Neural progenitor cell (in vitro differentiated cells): Measurements from ENCODE around the gene ABLIM2. TPM values are rescaled to one million over a fixed set of nuclear protein-coding genes. Genes with fewer than 3 reads are reported as not detected.

Source experiments
- DNase-seq: peaks from one replicate; pipeline ENCODE4 v3.0.0-alpha.2; 2016; ENCODE audit warnings: low spot score
- H2AFZ ChIP-seq: fragments of 200-600 bp; sonication (generic); replicated peaks from 2 replicates; pipeline ENCODE4 v1.6.1; 2016; ENCODE audit warnings: antibody characterized with exemption
- H3F3A ChIP-seq: fragments of 200-600 bp; sonication (generic); 2 replicates; pipeline ENCODE4 v1.6.1; 2016; ENCODE audit warnings: antibody characterized with exemption, low read depth
- H3K27ac ChIP-seq: fragments of 200-600 bp; sonication (generic); 2 replicates; pipeline ENCODE4 v1.5.1; 2016; ENCODE audit warnings: mild to moderate bottlenecking
- H3K27me3 ChIP-seq: fragments of 200-600 bp; sonication (generic); 2 replicates; pipeline ENCODE4 v1.6.1; 2016; ENCODE audit warnings: mild to moderate bottlenecking, moderate library complexity
- H3K36me3 ChIP-seq: fragments of 200-600 bp; sonication (generic); 2 replicates; pipeline ENCODE4 v1.5.1; 2016
- H3K4me1 ChIP-seq: fragments of 200-600 bp; sonication (generic); 2 replicates; pipeline ENCODE4 v1.6.1; 2016; ENCODE audit warnings: mixed run types
- H3K4me2 ChIP-seq: fragments of 200-600 bp; sonication (generic); 2 replicates; pipeline ENCODE4 v1.6.1; 2016
- H3K4me3 ChIP-seq: fragments of 200-600 bp; sonication (generic); 2 replicates; pipeline ENCODE4 v1.5.1; 2016
- H3K79me2 ChIP-seq: fragments of 200-600 bp; sonication (generic); 2 replicates; pipeline ENCODE4 v1.6.1; 2016; ENCODE audit warnings: low read depth
- H3K9ac ChIP-seq: fragments of 200-600 bp; sonication (generic); 2 replicates; pipeline ENCODE4 v1.6.1; 2016
- H3K9me3 ChIP-seq: fragments of 200-600 bp; sonication (generic); 2 replicates; pipeline ENCODE4 v1.5.1; 2016; ENCODE audit warnings: low read depth
- H4K20me1 ChIP-seq: fragments of 200-600 bp; sonication (generic); 2 replicates; pipeline ENCODE4 v1.6.1; 2016; ENCODE audit warnings: low read depth
- H3K27ac Mint-ChIP-seq: 3 replicates; pipeline ENCODE4 v1.8.0; 2021; ENCODE audit warnings: mixed read lengths
- H3K27me3 Mint-ChIP-seq: 2 replicates; pipeline ENCODE4 v1.8.0; 2022; ENCODE audit warnings: low read depth, mild to moderate bottlenecking, inconsistent platforms, moderate library complexity, mixed read lengths; ENCODE audit not compliant: insufficient read depth
- H3K36me3 Mint-ChIP-seq: 3 replicates; pipeline ENCODE4 v1.8.0; 2021; ENCODE audit warnings: mixed read lengths
- H3K4me1 Mint-ChIP-seq: 3 replicates; pipeline ENCODE4 v1.8.0; 2021; ENCODE audit warnings: mixed read lengths
- H3K4me3 Mint-ChIP-seq: 3 replicates; pipeline ENCODE4 v1.8.0; 2021; ENCODE audit warnings: mild to moderate bottlenecking, moderate library complexity, mixed read lengths
- H3K9me3 Mint-ChIP-seq: 3 replicates; pipeline ENCODE4 v1.8.0; 2020; ENCODE audit warnings: mixed read lengths
- CTCF ChIP-seq: fragments of 200-600 bp; sonication (generic); IDR thresholded peaks from 2 replicates; pipeline ENCODE4 v1.5.1; 2017; ENCODE audit warnings: antibody characterized with exemption, mild to moderate bottlenecking
- EZH2 ChIP-seq: fragments of 200-600 bp; sonication (generic); IDR thresholded peaks from 2 replicates; pipeline ENCODE4 v1.6.1; 2017; ENCODE audit warnings: antibody characterized with exemption, mild to moderate bottlenecking, moderate library complexity
- EZH2phosphoT487 ChIP-seq: fragments of 200-600 bp; sonication (generic); IDR thresholded peaks from 2 replicates; pipeline ENCODE4 v1.6.1; 2017; ENCODE audit warnings: antibody characterized with exemption
- total RNA-seq: library from RNA; depleted of rRNA; stranded (reverse); fragments of >200 nt; gene quantifications from 2 replicates; pipeline ENCODE4 v1.2.3, GENCODE V29; 2015; ENCODE audit warnings: low replicate concordance

ABLIM2 gene
- total RNA-seq, 1 donor from 2014 or later, result 0.24 TPM

- no peaks in the 10 kb centered on the region for H3K4me1 ChIP-seq
- Mint-ChIP-seq H3K27ac (no peak overlapping the region), H3K27me3 (peaks cover 5% of the 10 kb centered on the region), H3K9me3 (peaks cover 3% of the 10 kb centered on the region), H3K36me3 (no peaks in the 10 kb centered on the region), H3K4me3 (no peak overlapping the region), H3K4me1 (peaks cover 11% of the 10 kb centered on the region)
- no peak overlapping the region for H2AFZ ChIP-seq
- H3K4me3 ChIP-seq, result no peak overlapping the region
- no peak overlapping the region for H3K27ac ChIP-seq
- no peak overlapping the region for H3K9ac ChIP-seq
- H4K20me1 ChIP-seq, result no peaks in the 10 kb centered on the region
- H3K4me2 ChIP-seq, result no peak overlapping the region
- no peaks in the 10 kb centered on the region for H3K27me3 ChIP-seq
- no peaks in the 10 kb centered on the region for H3K36me3 ChIP-seq
- peaks cover 8% of the 10 kb centered on the region for H3F3A ChIP-seq
- TF ChIP-seq EZH2phosphoT487 (no peak), CTCF (no peak), EZH2 (no peak)
- no peak for DNase-seq
- no peaks in the 10 kb centered on the region for H3K79me2 ChIP-seq
- H3K9me3 ChIP-seq, result no peaks in the 10 kb centered on the region
These were observed 20.5 kb upstream of the ABLIM2 start for GRCh38 chr4:8179074-8179473.

GRCh38 chr4:8177956-8178355 lies 19.3 kb upstream of the ABLIM2 start:
- H3K27ac ChIP-seq, result no peak overlapping the region
- Mint-ChIP-seq H3K27me3 (peaks cover 5% of the 10 kb centered on the region), H3K4me3 (no peak overlapping the region), H3K4me1 (peaks cover 7% of the 10 kb centered on the region), H3K36me3 (no peaks in the 10 kb centered on the region), H3K27ac (no peak overlapping the region), H3K9me3 (peaks cover 3% of the 10 kb centered on the region)
- no peak overlapping the region for H3K4me3 ChIP-seq
- no peaks in the 10 kb centered on the region for H3K9me3 ChIP-seq
- TF ChIP-seq CTCF, result no peak
- TF ChIP-seq EZH2phosphoT487, result no peak
- TF ChIP-seq EZH2, result no peak
- no peak overlapping the region for H3K9ac ChIP-seq
- H4K20me1 ChIP-seq, result no peaks in the 10 kb centered on the region
- H3K36me3 ChIP-seq, result no peaks in the 10 kb centered on the region
- peaks cover 8% of the 10 kb centered on the region for H3F3A ChIP-seq
- H2AFZ ChIP-seq, result no peak overlapping the region
- H3K4me2 ChIP-seq, result no peak overlapping the region
- DNase-seq, result no peak
- H3K79me2 ChIP-seq, result no peaks in the 10 kb centered on the region
- H3K27me3 ChIP-seq, result no peaks in the 10 kb centered on the region
- no peaks in the 10 kb centered on the region for H3K4me1 ChIP-seq

DNA sequence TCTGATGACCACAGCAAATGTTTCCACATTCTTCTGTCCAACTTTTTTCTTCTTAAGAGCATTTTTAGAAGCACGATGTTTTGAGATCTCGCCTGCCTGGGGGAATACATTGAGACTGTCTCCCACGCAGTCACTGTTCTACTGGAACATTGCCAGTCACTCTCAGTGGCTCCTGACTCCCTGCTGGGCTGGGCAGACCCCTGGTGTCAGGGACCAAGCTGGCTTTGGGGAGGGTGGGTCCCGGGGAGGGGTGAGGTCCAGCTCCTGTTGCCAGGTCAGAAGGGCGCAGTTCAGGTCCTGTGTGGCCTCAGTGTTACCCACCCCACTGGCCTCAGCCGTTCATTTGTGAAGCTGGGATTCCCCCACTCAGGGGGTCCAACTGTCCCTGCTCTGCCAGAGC lies 18.9 kb upstream of the ABLIM2 start:
- Histone ChIP-seq H3K9ac (no peak overlapping the region), H3K27me3 (no peaks in the 10 kb centered on the region), H3K79me2 (no peaks in the 10 kb centered on the region), H2AFZ (no peak overlapping the region), H3K4me3 (no peak overlapping the region), H4K20me1 (no peaks in the 10 kb centered on the region), H3F3A (peaks cover 8% of the 10 kb centered on the region), H3K4me2 (no peak overlapping the region), H3K36me3 (no peaks in the 10 kb centered on the region), H3K9me3 (no peaks in the 10 kb centered on the region), H3K4me1 (no peaks in the 10 kb centered on the region), H3K27ac (no peak overlapping the region)
- Mint-ChIP-seq H3K27me3 (peaks cover 5% of the 10 kb centered on the region), H3K4me1 (peaks cover 7% of the 10 kb centered on the region), H3K27ac (no peak overlapping the region), H3K36me3 (no peaks in the 10 kb centered on the region), H3K4me3 (no peak overlapping the region), H3K9me3 (peaks cover 3% of the 10 kb centered on the region)
- no peak for DNase-seq
- TF ChIP-seq EZH2phosphoT487 (no peak), CTCF (no peak), EZH2 (no peak)
